Activated naive CD8-positive, alpha-beta T cell (primary cell): ENCODE measurements around the gene WNK1.

Experiments used
- H3K27ac Mint-ChIP-seq: one replicate; pipeline ENCODE4 v1.8.0; 2021; ENCODE audit warnings: mixed read lengths
- H3K27me3 Mint-ChIP-seq: one replicate; pipeline ENCODE4 v1.8.0; 2021; ENCODE audit warnings: mixed read lengths
- H3K36me3 Mint-ChIP-seq: one replicate; pipeline ENCODE4 v1.8.0; 2021; ENCODE audit warnings: mixed read lengths
- H3K4me1 Mint-ChIP-seq: one replicate; pipeline ENCODE4 v1.8.0; 2021; ENCODE audit warnings: low read depth, mixed read lengths
- H3K4me3 Mint-ChIP-seq: one replicate; pipeline ENCODE4 v1.8.0; 2021; ENCODE audit warnings: mild to moderate bottlenecking, mixed read lengths
- H3K9me3 Mint-ChIP-seq: one replicate; pipeline ENCODE4 v1.8.0; 2021; ENCODE audit warnings: low read depth, mixed read lengths

Gene WNK1

GRCh38 chr12:728781-729180, 23.6 kb upstream of the WNK1 start:
- no peaks in the 10 kb centered on the region for H3K27me3 Mint-ChIP-seq
- no peak overlapping the region for H3K4me3 Mint-ChIP-seq
- H3K9me3 Mint-ChIP-seq = peaks cover 5% of the 10 kb centered on the region
- H3K36me3 Mint-ChIP-seq = no peaks in the 10 kb centered on the region
- peaks cover 67% of the 10 kb centered on the region for H3K4me1 Mint-ChIP-seq
- H3K27ac Mint-ChIP-seq = peak overlapping the region; percentile 61

GRCh38 chr12:729221-729620, 23.2 kb upstream of the WNK1 start:
- Mint-ChIP-seq H3K36me3 (no peaks in the 10 kb centered on the region), H3K27ac (peak overlapping the region; percentile 86), H3K9me3 (peaks cover 5% of the 10 kb centered on the region), H3K4me1 (peaks cover 63% of the 10 kb centered on the region), H3K4me3 (no peak overlapping the region), H3K27me3 (no peaks in the 10 kb centered on the region)

DNA sequence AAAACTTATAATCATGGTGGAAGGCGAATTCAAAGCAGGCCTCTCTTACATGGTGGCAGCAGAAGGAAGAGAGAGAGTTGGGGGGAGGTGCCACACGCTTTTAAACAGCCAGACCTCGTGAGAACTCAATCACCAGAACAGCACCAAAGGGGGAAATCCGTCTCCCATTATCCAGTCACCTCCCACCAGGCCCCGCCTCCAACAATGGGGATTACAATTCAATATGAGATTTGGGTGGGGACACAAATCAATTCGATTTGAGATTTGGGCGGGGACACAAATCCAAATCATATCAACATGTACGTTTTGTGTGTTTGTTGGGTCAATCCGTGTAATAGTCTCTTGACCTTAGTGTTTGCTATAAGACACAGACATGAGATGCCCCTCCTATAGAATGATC, 21.8 kb upstream of the WNK1 start:
- H3K4me1 Mint-ChIP-seq = peaks cover 52% of the 10 kb centered on the region
- peaks cover 5% of the 10 kb centered on the region for H3K9me3 Mint-ChIP-seq
- no peaks in the 10 kb centered on the region for H3K36me3 Mint-ChIP-seq
- no peaks in the 10 kb centered on the region for H3K27me3 Mint-ChIP-seq
- no peak overlapping the region for H3K4me3 Mint-ChIP-seq
- peak overlapping the region; percentile 74 for H3K27ac Mint-ChIP-seq

DNA sequence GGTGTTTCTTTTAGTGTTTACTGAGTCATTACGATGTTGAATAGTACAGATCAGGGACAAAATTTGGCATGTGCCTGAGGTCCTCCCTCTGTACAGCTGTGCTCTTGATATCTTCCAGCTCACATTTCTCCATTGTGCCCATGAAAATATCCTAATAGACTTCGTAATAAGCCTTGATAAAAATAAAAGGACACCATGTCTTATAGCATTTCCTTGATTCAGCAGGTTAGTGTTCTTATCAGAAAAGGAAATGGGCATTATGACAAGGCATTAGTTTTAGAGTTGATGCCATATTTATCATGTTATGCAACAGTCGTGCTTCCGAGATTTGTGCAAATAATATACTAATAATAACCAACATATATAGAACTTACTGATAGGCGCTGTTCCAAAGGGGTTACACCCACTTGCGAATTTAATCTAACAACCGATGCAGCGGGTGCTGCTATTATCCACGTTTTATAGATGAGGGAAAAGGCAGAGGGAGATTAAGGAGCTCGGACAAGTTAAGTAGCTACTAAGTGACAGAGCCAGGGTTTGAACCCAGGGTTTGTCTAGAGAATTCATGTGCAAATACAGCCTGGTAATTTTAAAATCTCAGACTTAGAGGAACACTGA, 15.1 kb upstream of the WNK1 start:
- Mint-ChIP-seq H3K27ac (no peak overlapping the region), H3K4me1 (peaks cover 10% of the 10 kb centered on the region), H3K27me3 (no peaks in the 10 kb centered on the region), H3K4me3 (no peak overlapping the region), H3K36me3 (no peaks in the 10 kb centered on the region), H3K9me3 (no peaks in the 10 kb centered on the region)

DNA sequence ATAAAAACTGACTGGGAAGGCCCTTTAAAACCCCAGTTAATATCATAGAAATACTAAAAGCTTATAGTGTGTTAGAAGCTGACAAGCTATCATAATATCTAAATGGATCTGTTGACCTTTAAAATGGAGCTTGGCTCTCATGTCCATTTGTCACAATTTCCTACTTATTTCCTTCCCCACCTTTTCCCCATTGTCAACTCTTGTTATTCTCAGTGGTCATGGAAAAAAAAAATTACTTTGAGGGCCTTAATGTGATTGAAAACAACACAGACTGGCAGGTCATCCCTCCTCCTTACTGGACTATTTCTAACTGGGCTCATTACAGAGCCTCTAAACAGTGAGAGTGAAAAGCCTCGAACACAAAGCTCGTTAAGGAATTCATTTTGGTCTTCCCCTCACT, 13.7 kb upstream of the WNK1 start:
- no peak overlapping the region for H3K27ac Mint-ChIP-seq

DNA sequence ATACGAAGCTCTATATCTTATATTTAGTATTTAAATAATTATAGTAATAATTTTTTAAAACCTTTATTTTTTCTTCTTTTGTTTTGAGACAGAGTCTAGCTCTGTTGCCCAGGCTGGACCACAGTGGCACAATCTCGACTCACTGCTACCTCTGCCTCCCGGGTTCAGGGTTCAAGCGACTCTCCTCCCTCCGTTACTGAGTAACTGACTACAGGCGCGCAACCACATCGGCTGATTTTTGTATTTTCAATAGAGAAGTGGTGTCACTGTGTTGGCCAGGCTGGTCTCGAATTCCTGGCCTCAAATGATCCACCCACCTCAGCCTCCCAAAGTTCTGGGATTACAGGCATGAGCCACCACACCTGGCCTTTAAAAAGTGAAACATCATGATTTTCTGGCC, 13.0 kb upstream of the WNK1 start:
- Mint-ChIP-seq H3K27me3 (no peaks in the 10 kb centered on the region), H3K4me1 (peaks cover 25% of the 10 kb centered on the region), H3K9me3 (no peaks in the 10 kb centered on the region), H3K36me3 (no peaks in the 10 kb centered on the region), H3K27ac (no peak overlapping the region), H3K4me3 (no peak overlapping the region)

More for the DNA sequence above, 13.7 kb upstream of the WNK1 start:
- Mint-ChIP-seq H3K9me3 (no peaks in the 10 kb centered on the region), H3K27me3 (no peaks in the 10 kb centered on the region), H3K4me3 (no peak overlapping the region), H3K36me3 (no peaks in the 10 kb centered on the region), H3K4me1 (peaks cover 19% of the 10 kb centered on the region)

GRCh38 chr12:740921-741320, 11.5 kb upstream of the WNK1 start:
- Mint-ChIP-seq H3K9me3 (no peaks in the 10 kb centered on the region), H3K4me3 (no peak overlapping the region), H3K27ac (peak overlapping the region; percentile 59), H3K36me3 (no peaks in the 10 kb centered on the region), H3K4me1 (peaks cover 27% of the 10 kb centered on the region), H3K27me3 (no peaks in the 10 kb centered on the region)

- H3K27ac Mint-ChIP-seq = peak overlapping the region; percentile 86
These were observed 2.6 kb upstream of the WNK1 start for GRCh38 chr12:749751-750270.

DNA sequence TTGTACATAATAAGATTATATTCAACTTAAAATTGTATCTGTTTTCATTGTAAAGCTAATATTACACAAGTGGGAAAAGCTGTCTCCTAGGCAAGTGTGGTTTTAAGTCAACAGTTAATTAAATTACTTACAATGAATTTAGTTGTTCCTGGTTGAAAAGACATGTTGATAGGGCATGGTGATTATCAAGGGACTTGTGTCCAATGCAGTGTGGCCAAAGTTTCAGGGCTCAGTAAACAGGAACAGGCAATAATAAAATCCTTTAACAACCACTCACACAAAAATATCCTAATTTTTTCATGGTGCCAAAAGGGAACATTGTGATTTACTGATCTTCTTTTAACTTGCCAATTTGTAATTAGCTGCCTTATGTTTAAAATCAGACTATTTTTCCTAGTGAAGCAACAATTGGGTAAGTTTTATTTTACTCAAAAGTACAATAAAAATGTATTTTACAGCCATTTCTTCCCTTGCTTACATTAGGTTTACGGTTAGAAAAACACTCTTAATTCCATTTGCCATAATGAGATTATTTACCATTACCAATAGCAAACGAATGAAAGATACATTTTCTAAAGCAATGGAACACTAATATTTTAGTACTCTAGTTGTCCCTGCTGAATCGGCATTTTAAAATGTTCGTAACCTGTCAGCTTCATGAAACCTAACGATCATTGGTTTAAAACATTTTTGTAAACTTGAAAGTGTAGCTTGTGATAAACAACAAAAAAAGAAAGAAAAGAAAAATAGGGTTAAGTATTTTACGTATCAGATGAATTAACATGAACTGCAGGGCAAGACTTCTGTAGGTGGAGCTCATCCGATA, 1.8 kb upstream of the WNK1 start:
- Mint-ChIP-seq H3K4me1 (peaks cover 11% of the 10 kb centered on the region), H3K9me3 (no peaks in the 10 kb centered on the region), H3K36me3 (no peaks in the 10 kb centered on the region), H3K27ac (no peak overlapping the region), H3K27me3 (no peaks in the 10 kb centered on the region), H3K4me3 (no peak overlapping the region)

More at GRCh38 chr12:749751-750270, 2.6 kb upstream of the WNK1 start:
- no peaks in the 10 kb centered on the region for H3K36me3 Mint-ChIP-seq
- peaks cover 10% of the 10 kb centered on the region for H3K4me1 Mint-ChIP-seq
- no peaks in the 10 kb centered on the region for H3K27me3 Mint-ChIP-seq
- H3K9me3 Mint-ChIP-seq = no peaks in the 10 kb centered on the region
- peak overlapping the region; percentile 75 for H3K4me3 Mint-ChIP-seq

DNA sequence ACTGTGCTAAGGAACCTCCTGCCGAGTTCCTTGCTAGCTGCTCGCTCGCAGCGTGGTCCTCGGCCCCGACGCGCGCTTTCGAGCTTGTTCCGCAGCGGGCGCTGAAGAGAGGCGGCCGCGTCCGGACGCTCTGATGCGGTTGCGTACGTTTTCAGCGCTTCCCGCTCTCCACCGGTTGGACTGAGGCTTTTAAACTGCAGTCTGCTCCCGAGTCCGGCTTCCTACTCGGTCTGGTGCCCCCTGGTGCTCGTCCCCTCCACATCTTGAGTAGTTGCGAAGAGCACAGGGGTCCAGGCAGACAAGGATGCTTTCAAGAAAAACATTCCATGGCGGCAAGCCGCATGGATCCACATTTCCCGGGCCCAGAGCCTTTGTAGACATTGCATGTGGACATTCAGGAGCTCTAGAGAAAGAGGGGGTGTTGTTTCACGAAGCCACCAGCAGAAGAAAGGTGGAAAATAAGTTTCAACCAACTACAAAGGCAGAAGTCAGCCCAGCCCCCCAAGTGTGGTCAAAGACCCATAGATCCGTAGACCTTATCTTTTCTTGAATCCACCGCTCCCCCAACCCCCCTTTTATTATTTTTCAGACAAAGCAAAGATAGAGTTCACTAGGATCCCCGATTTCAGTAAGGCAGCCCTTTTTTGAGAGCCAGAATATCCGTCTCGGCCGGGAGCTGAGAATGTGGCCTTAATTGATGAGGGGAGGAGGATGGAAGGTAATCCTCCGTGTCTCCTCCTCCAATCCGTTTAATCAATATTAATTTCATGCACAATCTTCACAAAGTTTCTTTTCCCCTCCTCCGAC, 984 bp upstream of the WNK1 start:
- H3K4me3 Mint-ChIP-seq = no peak overlapping the region
- peaks cover 19% of the 10 kb centered on the region for H3K4me1 Mint-ChIP-seq
- peaks cover 3% of the 10 kb centered on the region for H3K36me3 Mint-ChIP-seq
- H3K27ac Mint-ChIP-seq = no peak overlapping the region
- no peaks in the 10 kb centered on the region for H3K9me3 Mint-ChIP-seq
- H3K27me3 Mint-ChIP-seq = no peaks in the 10 kb centered on the region

- Mint-ChIP-seq H3K4me3 (peak overlapping the region; percentile 95), H3K36me3 (peaks cover 5% of the 10 kb centered on the region), H3K4me1 (peaks cover 29% of the 10 kb centered on the region), H3K9me3 (no peaks in the 10 kb centered on the region), H3K27ac (peak overlapping the region; percentile 93), H3K27me3 (no peaks in the 10 kb centered on the region)
These were observed 574 bp downstream of the WNK1 start for GRCh38 chr12:752695-753610.

DNA sequence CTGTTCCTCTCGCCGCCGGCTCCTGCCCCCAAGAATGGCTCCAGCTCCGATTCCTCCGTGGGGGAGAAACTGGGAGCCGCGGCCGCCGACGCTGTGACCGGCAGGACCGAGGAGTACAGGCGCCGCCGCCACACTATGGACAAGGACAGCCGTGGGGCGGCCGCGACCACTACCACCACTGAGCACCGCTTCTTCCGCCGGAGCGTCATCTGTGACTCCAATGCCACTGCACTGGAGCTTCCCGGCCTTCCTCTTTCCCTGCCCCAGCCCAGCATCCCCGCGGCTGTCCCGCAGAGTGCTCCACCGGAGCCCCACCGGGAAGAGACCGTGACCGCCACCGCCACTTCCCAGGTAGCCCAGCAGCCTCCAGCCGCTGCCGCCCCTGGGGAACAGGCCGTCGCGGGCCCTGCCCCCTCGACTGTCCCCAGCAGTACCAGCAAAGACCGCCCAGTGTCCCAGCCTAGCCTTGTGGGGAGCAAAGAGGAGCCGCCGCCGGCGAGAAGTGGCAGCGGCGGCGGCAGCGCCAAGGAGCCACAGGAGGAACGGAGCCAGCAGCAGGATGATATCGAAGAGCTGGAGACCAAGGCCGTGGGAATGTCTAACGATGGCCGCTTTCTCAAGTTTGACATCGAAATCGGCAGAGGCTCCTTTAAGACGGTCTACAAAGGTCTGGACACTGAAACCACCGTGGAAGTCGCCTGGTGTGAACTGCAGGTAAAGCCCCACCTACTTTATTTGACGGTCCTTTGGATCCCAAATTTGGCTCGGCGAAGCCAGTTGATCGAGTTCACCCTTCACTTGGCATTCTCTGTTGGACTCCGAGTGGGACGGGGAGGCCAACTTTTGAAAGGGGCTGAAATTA, 1.5 kb downstream of the WNK1 start:
- H3K27me3 Mint-ChIP-seq = no peaks in the 10 kb centered on the region
- peaks cover 35% of the 10 kb centered on the region for H3K4me1 Mint-ChIP-seq
- peak overlapping the region; percentile 95 for H3K4me3 Mint-ChIP-seq
- peak overlapping the region; percentile 93 for H3K27ac Mint-ChIP-seq
- H3K9me3 Mint-ChIP-seq = no peaks in the 10 kb centered on the region
- H3K36me3 Mint-ChIP-seq = peaks cover 6% of the 10 kb centered on the region

DNA sequence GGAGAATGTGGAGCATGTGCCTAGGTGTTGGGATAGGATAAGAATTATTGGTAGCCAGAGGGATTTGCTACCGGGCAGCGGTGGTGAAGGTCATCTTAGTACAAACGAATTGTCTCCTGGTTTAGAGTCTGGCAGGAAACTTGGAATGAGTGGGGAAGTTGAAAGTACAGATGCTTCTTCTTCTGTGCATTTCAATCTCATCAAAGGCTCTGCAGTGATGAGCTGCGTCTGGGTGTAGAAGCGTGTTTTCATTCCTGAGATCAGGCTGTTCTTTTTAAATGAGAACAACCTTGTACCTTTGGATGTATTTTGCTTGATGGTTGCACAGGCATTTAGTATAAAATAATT, 2.1 kb downstream of the WNK1 start:
- H3K27ac Mint-ChIP-seq = peak overlapping the region; percentile 93
- H3K9me3 Mint-ChIP-seq = no peaks in the 10 kb centered on the region
- peaks cover 35% of the 10 kb centered on the region for H3K4me1 Mint-ChIP-seq
- H3K4me3 Mint-ChIP-seq = peak overlapping the region; percentile 95
- no peaks in the 10 kb centered on the region for H3K27me3 Mint-ChIP-seq
- peaks cover 6% of the 10 kb centered on the region for H3K36me3 Mint-ChIP-seq
